ENCODE data around the gene CRABP1.
A peak's percentile ranks its signal among the peaks of the same experiment; 100 is the strongest.

The CRABP1 gene

GRCh38 chr15:78362716-78363380 is 22.7 kb downstream of the CRABP1 start:
- H3K4me3 ChIP-seq = no peak overlapping the region
- no peaks in the 10 kb centered on the region for H4K20me1 ChIP-seq
- H3K36me3 ChIP-seq = no peaks in the 10 kb centered on the region
- no peaks in the 10 kb centered on the region for H3K27me3 ChIP-seq
- no peak overlapping the region for H3K27ac ChIP-seq
- peaks cover 0 to 28% (median 8%) of the 10 kb centered on the region in 10 experiments; a peak in 10 of 20 replicates for H3K4me1 ChIP-seq
- peak overlapping the region in 2 of 11 experiments; percentile 52 to 73; a peak in 2 of 22 replicates for H3K4me2 ChIP-seq
- H3K9ac ChIP-seq = no peak overlapping the region
- no peak for TF ChIP-seq Cebpa-rat (IDR thresholded peaks at IDR 0.05)
- H3K9me3 ChIP-seq (replicated peaks in 1 of 11) = no peaks in the 10 kb centered on the region

GRCh38 chr15:78363381-78363734 is 23.2 kb downstream of the CRABP1 start:
- Histone ChIP-seq H3K36me3 (no peaks in the 10 kb centered on the region), H3K4me2 (no peak overlapping the region), H3K9ac (no peak overlapping the region), H4K20me1 (no peaks in the 10 kb centered on the region), H3K4me3 (no peak overlapping the region), H3K4me1 (peaks cover 0 to 28% (median 8%) of the 10 kb centered on the region in 10 experiments; a peak in 10 of 20 replicates), H3K27me3 (no peaks in the 10 kb centered on the region), H3K9me3 (replicated peaks in 1 of 11) (no peaks in the 10 kb centered on the region), H3K27ac (no peak overlapping the region)
- no peak for TF ChIP-seq Cebpa-rat (IDR thresholded peaks at IDR 0.05)

- Histone ChIP-seq H3K4me3 (no peak overlapping the region), H3K4me2 (no peak overlapping the region), H3K27ac (no peak overlapping the region), H3K27me3 (no peaks in the 10 kb centered on the region), H3K36me3 (no peaks in the 10 kb centered on the region), H4K20me1 (no peaks in the 10 kb centered on the region), H3K9ac (no peak overlapping the region), H3K9me3 (replicated peaks in 1 of 11) (no peaks in the 10 kb centered on the region), H3K4me1 (peaks cover 0 to 28% (median 8%) of the 10 kb centered on the region in 10 experiments; a peak in 10 of 20 replicates)
- TF ChIP-seq Cebpa-rat (IDR thresholded peaks at IDR 0.05) = no peak
These were observed 24.1 kb downstream of the CRABP1 start for GRCh38 chr15:78364233-78364632.

GRCh38 chr15:78365917-78366316 is 25.8 kb downstream of the CRABP1 start:
- peaks cover 0 to 19% (median 5%) of the 10 kb centered on the region in 10 experiments; a peak in 10 of 20 replicates for H3K4me1 ChIP-seq
- H3K9me3 ChIP-seq (replicated peaks in 1 of 11) = no peaks in the 10 kb centered on the region
- no peaks in the 10 kb centered on the region for H3K27me3 ChIP-seq
- H3K27ac ChIP-seq = no peak overlapping the region
- no peaks in the 10 kb centered on the region for H3K36me3 ChIP-seq
- no peak overlapping the region for H3K9ac ChIP-seq
- no peak for TF ChIP-seq Cebpa-rat (IDR thresholded peaks at IDR 0.05)
- no peak overlapping the region for H3K4me3 ChIP-seq
- peak overlapping the region in 2 of 11 experiments; percentile 3 to 6; a peak in 1 of 22 replicates for H3K4me2 ChIP-seq
- H4K20me1 ChIP-seq = no peaks in the 10 kb centered on the region

DNA sequence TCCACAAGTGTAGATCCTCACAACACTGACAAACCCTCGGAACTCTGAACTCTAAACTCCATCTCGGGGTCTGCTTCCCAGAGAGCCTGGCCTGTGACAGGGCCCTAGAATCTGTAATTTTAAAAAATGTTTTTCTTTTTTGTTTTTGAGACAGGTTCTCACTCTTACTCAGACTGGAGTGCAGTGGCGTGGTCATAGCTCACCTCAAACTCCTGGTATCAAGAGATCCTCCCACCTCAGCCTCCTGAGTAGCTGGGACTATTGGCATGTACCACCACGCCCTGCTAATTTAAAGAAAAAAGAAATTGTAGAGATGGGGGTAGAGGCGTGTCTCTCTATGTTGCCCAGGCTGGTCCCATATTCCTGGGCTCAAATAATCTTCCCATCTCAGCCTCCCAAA is 26.2 kb downstream of the CRABP1 start:
- H3K36me3 ChIP-seq = no peaks in the 10 kb centered on the region
- TF ChIP-seq Cebpa-rat (IDR thresholded peaks at IDR 0.05) = no peak
- no peaks in the 10 kb centered on the region for H3K9me3 ChIP-seq (replicated peaks in 1 of 11)
- no peak overlapping the region for H3K9ac ChIP-seq
- no peak overlapping the region for H3K27ac ChIP-seq
- peaks cover 0 to 14% (median 3%) of the 10 kb centered on the region in 10 experiments; a peak in 10 of 20 replicates for H3K4me1 ChIP-seq
- H3K27me3 ChIP-seq = no peaks in the 10 kb centered on the region
- H4K20me1 ChIP-seq = no peaks in the 10 kb centered on the region
- no peak overlapping the region for H3K4me3 ChIP-seq
- H3K4me2 ChIP-seq = no peak overlapping the region

- TF ChIP-seq Cebpa-rat (IDR thresholded peaks at IDR 0.05) = no peak
- no peak overlapping the region for H3K4me2 ChIP-seq
- H3K9ac ChIP-seq = no peak overlapping the region
- H3K36me3 ChIP-seq = no peaks in the 10 kb centered on the region
- no peaks in the 10 kb centered on the region for H3K9me3 ChIP-seq (replicated peaks in 1 of 11)
- H3K27ac ChIP-seq = no peak overlapping the region
- no peaks in the 10 kb centered on the region for H3K27me3 ChIP-seq
- no peaks in the 10 kb centered on the region for H4K20me1 ChIP-seq
- no peaks in the 10 kb centered on the region for H3K4me1 ChIP-seq
- no peak overlapping the region for H3K4me3 ChIP-seq
These were observed 28.5 kb downstream of the CRABP1 start for GRCh38 chr15:78368651-78369050.

DNA sequence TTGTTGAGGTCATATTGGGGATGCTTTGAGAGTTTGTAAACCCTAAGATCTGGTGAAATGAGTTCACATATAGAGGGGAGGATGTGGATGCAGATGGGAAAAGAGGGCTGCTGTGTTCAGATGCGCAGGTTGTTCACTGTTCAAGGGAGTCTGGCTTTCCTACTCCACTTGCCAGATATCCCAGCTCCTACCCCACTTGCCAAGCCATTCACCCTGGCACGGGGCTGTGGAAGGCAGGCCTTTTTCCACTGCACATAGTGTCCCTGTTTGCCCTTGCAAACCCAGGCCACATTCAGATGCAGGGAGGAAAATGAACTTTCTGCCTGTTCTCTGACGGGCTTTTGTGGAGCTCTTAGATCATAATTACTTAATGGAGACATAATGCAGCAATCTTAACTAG is 29.0 kb downstream of the CRABP1 start:
- Histone ChIP-seq H3K9me3 (replicated peaks in 1 of 11) (no peaks in the 10 kb centered on the region), H3K4me2 (no peak overlapping the region), H3K9ac (no peak overlapping the region), H3K4me3 (no peak overlapping the region), H3K4me1 (peaks cover 0 to 3% (median under 1%) of the 10 kb centered on the region in 10 experiments; a peak in 4 of 20 replicates), H3K36me3 (no peaks in the 10 kb centered on the region), H3K27me3 (no peaks in the 10 kb centered on the region), H4K20me1 (no peaks in the 10 kb centered on the region), H3K27ac (no peak overlapping the region)
- TF ChIP-seq Cebpa-rat (IDR thresholded peaks at IDR 0.05) = no peak

DNA sequence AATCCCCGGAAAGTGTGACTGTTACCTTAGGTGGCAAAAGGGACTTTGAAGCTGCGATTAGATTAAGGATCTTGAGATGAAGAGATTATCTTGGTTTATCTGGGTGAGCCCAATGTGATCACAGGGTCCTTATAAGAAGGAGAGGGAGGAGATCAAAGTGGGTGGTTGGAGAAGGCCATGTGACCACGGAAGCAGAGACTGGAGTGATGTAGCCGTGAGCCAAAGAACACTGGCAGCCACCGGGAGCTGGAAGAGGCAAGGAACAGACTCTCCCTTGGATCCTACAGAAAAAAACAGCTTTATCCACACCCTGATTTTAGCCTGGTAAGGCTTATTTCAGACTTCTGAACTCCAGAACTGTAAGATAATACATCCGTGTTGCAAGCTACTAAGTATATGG is 29.9 kb downstream of the CRABP1 start:
- no peaks in the 10 kb centered on the region for H3K9me3 ChIP-seq (replicated peaks in 1 of 11)
- H3K4me2 ChIP-seq = no peak overlapping the region
- no peaks in the 10 kb centered on the region for H3K27me3 ChIP-seq
- no peaks in the 10 kb centered on the region for H4K20me1 ChIP-seq
- peaks cover 3 to 12% (median 8%) of the 10 kb centered on the region in 10 experiments; a peak in 16 of 20 replicates for H3K4me1 ChIP-seq
- H3K9ac ChIP-seq = no peak overlapping the region
- no peak for TF ChIP-seq Cebpa-rat (IDR thresholded peaks at IDR 0.05)
- no peaks in the 10 kb centered on the region for H3K36me3 ChIP-seq
- H3K27ac ChIP-seq = no peak overlapping the region
- no peak overlapping the region for H3K4me3 ChIP-seq

- H4K20me1 ChIP-seq = no peaks in the 10 kb centered on the region
- peaks cover 7 to 17% (median 11%) of the 10 kb centered on the region in 10 experiments; a peak in 16 of 20 replicates for H3K4me1 ChIP-seq
- no peaks in the 10 kb centered on the region for H3K36me3 ChIP-seq
- TF ChIP-seq Cebpa-rat (IDR thresholded peaks at IDR 0.05) = no peak
- H3K27ac ChIP-seq = no peak overlapping the region
- H3K9me3 ChIP-seq (replicated peaks in 1 of 11) = no peaks in the 10 kb centered on the region
- H3K4me3 ChIP-seq = no peak overlapping the region
- no peaks in the 10 kb centered on the region for H3K27me3 ChIP-seq
- no peak overlapping the region for H3K9ac ChIP-seq
- no peak overlapping the region for H3K4me2 ChIP-seq
These were observed 32.7 kb downstream of the CRABP1 start for GRCh38 chr15:78372880-78373279.

Measured in BLaER1 treated with 17β-estradiol and CSF1 and Interleukin-3, amounts not matched to agents 10 nM and 100 nM (cell line).